IMR-90 (cell line): ENCODE measurements around the gene ADTRP.

ENCODE experiments used
- BHLHE40 ChIP-seq: fragments of 150-350 bp; IDR thresholded peaks from 2 replicates; pipeline ENCODE4 v1.6.1; 2016; ENCODE audit warnings: mild to moderate bottlenecking, low read depth, low read length
- CHD1 ChIP-seq: IDR thresholded peaks from 2 replicates; pipeline ENCODE4 v1.6.1; 2012; ENCODE audit warnings: low read depth, low read length, improper control_type of control experiment
- FOS ChIP-seq: fragments of 150-350 bp; IDR thresholded peaks from 2 replicates; pipeline ENCODE4 v1.6.1; 2016; ENCODE audit warnings: low read depth, low read length
- MXI1 ChIP-seq: IDR thresholded peaks from 2 replicates; pipeline ENCODE4 v1.6.1; 2012; ENCODE audit warnings: low read depth, mild to moderate bottlenecking, low read length, moderate library complexity, borderline replicate concordance
- POLR2A ChIP-seq: IDR thresholded peaks from 2 replicates; pipeline ENCODE4 v1.6.1; 2012; ENCODE audit warnings: mild to moderate bottlenecking, low read depth, low read length
- RAD21 ChIP-seq: IDR thresholded peaks from 2 replicates; pipeline ENCODE4 v1.6.1; 2012; ENCODE audit warnings: low read length, improper control_type of control experiment
- RFX5 ChIP-seq: IDR thresholded peaks from 2 replicates; pipeline ENCODE4 v1.8.0; 2012; ENCODE audit warnings: low read depth, mild to moderate bottlenecking, low read length, moderate library complexity
- SMC3 ChIP-seq: fragments of 150-350 bp; IDR thresholded peaks from 2 replicates; pipeline ENCODE4 v1.6.1; 2016; ENCODE audit warnings: low read depth, mild to moderate bottlenecking, antibody characterized with exemption, low read length, moderate library complexity
- TF ChIP-seq, protein P1 (sequence below): fragments of 150-350 bp; IDR thresholded peaks from 2 replicates; pipeline ENCODE4 v1.6.1; 2016; ENCODE audit warnings: low read depth, mild to moderate bottlenecking, low read length, moderate library complexity, borderline replicate concordance
- TF ChIP-seq, protein P2 (sequence below): conservative IDR thresholded peaks from 2 replicates; pipeline ENCODE4 v1.5.1; 2012; ENCODE audit warnings: mild to moderate bottlenecking, low read depth, low read length, improper control_type of control experiment
- TF ChIP-seq, protein P3 (sequence below): fragments of 150-350 bp; IDR thresholded peaks from 2 replicates; pipeline ENCODE4 v1.6.1; 2017; ENCODE audit warnings: mild to moderate bottlenecking, antibody characterized with exemption, low read length, low read depth

DNA sequence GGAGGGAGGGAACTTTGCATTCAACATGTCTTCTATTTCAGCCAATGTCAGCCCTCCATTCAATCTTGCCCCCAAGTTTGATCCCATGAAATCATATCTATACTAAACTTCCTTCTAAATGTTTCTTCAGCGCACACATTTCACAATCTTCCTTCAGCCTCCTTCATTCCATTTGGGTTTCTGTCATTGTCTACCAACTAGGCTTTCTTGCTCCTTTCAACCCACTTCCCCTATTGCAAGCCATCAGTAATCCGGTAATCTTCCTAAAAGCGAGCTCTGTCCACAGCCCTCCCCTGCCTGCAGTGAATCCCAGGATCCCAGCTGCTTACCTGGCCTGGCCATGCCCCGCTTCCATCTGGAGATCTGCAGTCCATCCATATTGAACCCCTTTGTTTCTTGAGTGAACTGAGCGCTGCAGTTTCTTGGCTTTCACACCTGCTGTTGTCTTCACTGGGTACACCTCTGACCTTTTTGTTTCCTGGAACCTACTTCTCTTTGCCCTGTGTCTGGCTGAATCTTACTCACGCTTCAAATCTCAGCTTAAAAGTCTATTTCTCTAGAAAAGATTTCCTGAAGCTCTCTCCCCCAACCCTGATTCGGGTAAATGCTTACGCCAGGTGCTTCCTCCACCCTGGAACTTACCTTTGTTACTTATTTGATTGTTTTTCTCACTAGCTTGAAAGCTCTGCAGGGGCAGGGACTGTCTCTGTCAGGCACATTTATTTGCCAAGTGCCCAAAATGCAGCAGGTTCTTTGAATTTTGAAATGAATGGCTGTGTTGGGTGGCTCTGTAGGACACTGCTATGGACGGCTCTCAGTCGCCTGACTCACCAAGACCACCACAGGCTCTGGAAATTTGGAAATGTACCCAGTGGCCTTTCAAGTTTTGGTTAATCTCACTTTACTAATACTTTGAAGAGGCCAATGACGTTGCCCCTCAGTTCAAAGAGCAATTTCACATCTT is 50.3 kb downstream of the ADTRP start:
- no peak for TF ChIP-seq FOS
- TF ChIP-seq, protein P1, sequence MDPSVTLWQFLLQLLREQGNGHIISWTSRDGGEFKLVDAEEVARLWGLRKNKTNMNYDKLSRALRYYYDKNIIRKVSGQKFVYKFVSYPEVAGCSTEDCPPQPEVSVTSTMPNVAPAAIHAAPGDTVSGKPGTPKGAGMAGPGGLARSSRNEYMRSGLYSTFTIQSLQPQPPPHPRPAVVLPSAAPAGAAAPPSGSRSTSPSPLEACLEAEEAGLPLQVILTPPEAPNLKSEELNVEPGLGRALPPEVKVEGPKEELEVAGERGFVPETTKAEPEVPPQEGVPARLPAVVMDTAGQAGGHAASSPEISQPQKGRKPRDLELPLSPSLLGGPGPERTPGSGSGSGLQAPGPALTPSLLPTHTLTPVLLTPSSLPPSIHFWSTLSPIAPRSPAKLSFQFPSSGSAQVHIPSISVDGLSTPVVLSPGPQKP: no peak
- TF ChIP-seq, protein P2, sequence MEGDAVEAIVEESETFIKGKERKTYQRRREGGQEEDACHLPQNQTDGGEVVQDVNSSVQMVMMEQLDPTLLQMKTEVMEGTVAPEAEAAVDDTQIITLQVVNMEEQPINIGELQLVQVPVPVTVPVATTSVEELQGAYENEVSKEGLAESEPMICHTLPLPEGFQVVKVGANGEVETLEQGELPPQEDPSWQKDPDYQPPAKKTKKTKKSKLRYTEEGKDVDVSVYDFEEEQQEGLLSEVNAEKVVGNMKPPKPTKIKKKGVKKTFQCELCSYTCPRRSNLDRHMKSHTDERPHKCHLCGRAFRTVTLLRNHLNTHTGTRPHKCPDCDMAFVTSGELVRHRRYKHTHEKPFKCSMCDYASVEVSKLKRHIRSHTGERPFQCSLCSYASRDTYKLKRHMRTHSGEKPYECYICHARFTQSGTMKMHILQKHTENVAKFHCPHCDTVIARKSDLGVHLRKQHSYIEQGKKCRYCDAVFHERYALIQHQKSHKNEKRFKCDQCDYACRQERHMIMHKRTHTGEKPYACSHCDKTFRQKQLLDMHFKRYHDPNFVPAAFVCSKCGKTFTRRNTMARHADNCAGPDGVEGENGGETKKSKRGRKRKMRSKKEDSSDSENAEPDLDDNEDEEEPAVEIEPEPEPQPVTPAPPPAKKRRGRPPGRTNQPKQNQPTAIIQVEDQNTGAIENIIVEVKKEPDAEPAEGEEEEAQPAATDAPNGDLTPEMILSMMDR: no peak
- TF ChIP-seq CHD1: no peak
- TF ChIP-seq RAD21: no peak
- no peak for TF ChIP-seq POLR2A
- no peak for TF ChIP-seq BHLHE40
- TF ChIP-seq, protein P3, sequence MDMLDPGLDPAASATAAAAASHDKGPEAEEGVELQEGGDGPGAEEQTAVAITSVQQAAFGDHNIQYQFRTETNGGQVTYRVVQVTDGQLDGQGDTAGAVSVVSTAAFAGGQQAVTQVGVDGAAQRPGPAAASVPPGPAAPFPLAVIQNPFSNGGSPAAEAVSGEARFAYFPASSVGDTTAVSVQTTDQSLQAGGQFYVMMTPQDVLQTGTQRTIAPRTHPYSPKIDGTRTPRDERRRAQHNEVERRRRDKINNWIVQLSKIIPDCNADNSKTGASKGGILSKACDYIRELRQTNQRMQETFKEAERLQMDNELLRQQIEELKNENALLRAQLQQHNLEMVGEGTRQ: no peak
- TF ChIP-seq SMC3: no peak
- TF ChIP-seq MXI1: no peak
- no peak for TF ChIP-seq RFX5
